ENCODE measurements around the gene GABRA1. TPM values are rescaled to one million over a fixed set of nuclear protein-coding genes. Genes with fewer than 3 reads are reported as not detected.

Gene GABRA1
- total RNA-seq, 3 donors from 2014 or later, result not detected

DNA sequence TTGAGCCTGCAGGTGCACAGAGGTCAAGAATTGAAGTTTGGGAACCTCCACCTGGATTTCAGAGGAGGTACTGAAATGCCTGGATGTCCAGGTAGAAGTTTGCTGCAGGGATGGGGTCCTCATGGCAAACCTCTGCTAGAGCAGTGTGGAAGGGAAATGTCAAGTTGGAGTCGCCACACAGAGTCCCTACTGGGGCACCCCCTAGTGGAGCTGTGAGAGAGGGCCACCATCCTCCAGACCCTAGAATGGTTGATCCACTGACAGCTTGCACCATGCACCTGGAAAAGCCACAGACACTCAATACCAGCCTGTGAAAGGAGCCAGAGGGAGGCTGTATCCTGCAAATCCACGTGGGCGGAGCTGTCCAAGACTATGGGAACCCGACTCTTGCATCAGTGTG, 78.0 kb downstream of the GABRA1 start:
- ATAC-seq, result no peak
- intact Hi-C loops (cut with DNase I, micrococcal nuclease), result no loop called here
- Histone ChIP-seq H3K4me1 (ENCODE audit: low read depth) (no peaks in the 10 kb centered on the region), H3K36me3 (ENCODE audit: low read depth) (no peaks in the 10 kb centered on the region), H3K9me3 (no peaks in the 10 kb centered on the region), H3K4me3 (no peak overlapping the region)
- DNase-seq, result no peak
- TF ChIP-seq, protein P1, sequence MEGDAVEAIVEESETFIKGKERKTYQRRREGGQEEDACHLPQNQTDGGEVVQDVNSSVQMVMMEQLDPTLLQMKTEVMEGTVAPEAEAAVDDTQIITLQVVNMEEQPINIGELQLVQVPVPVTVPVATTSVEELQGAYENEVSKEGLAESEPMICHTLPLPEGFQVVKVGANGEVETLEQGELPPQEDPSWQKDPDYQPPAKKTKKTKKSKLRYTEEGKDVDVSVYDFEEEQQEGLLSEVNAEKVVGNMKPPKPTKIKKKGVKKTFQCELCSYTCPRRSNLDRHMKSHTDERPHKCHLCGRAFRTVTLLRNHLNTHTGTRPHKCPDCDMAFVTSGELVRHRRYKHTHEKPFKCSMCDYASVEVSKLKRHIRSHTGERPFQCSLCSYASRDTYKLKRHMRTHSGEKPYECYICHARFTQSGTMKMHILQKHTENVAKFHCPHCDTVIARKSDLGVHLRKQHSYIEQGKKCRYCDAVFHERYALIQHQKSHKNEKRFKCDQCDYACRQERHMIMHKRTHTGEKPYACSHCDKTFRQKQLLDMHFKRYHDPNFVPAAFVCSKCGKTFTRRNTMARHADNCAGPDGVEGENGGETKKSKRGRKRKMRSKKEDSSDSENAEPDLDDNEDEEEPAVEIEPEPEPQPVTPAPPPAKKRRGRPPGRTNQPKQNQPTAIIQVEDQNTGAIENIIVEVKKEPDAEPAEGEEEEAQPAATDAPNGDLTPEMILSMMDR (IDR thresholded peaks at IDR 0.05), result no peak

DNA sequence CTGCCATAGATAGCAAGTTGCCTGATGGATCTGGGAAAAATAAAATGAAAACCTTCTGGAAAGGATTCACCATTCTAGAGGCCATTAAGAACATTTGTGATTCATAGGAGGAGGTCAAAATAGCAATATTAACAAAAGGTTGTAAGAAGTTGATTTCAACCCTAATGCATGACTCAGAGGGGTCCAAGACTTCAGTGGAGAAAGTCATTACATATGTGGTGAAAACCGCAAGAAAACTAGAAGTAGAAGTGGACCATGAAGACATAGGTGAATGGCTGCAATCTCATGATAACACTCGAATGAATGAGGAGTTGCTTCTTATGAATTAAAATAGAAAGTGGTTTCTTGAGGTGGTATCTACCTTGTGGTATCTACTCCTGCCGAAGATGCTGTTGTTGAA, 86.6 kb downstream of the GABRA1 start:
- H3K4me1 ChIP-seq (ENCODE audit: low read depth), result no peaks in the 10 kb centered on the region
- H3K4me3 ChIP-seq, result no peak overlapping the region
- ATAC-seq, result no peak
- no peaks in the 10 kb centered on the region for H3K9me3 ChIP-seq
- intact Hi-C loops (cut with DNase I, micrococcal nuclease), result no loop called here
- TF ChIP-seq, protein P1 (IDR thresholded peaks at IDR 0.05), result no peak
- no peak for DNase-seq
- no peaks in the 10 kb centered on the region for H3K36me3 ChIP-seq (ENCODE audit: low read depth)

DNA sequence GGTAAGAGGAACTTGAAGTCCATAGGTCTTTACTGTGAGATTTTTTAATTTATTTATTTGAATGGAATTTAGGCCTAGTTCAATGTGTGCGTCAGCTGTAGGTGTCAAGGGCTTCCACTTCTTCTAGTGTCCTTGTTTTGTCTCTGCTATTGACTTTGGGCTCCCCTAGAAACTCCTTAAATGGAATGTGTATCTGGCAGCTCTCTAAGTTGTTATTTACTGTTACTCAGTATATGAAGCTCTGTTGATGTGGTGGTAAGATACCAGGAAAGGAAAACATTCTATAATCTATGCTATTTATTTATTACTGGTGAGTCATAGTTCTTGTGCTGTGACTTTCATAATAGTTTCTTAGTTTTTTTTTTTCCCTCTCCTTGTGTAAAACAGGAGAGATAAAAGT, 97.1 kb downstream of the GABRA1 start:
- ATAC-seq (no peak), DNase-seq (no peak)
- Histone ChIP-seq H3K4me1 (ENCODE audit: low read depth) (no peaks in the 10 kb centered on the region), H3K4me3 (no peak overlapping the region), H3K36me3 (ENCODE audit: low read depth) (no peaks in the 10 kb centered on the region), H3K9me3 (no peaks in the 10 kb centered on the region)
- TF ChIP-seq, protein P1 (IDR thresholded peaks at IDR 0.05), result no peak
- intact Hi-C loops (cut with DNase I, micrococcal nuclease), result no loop called here

DNA sequence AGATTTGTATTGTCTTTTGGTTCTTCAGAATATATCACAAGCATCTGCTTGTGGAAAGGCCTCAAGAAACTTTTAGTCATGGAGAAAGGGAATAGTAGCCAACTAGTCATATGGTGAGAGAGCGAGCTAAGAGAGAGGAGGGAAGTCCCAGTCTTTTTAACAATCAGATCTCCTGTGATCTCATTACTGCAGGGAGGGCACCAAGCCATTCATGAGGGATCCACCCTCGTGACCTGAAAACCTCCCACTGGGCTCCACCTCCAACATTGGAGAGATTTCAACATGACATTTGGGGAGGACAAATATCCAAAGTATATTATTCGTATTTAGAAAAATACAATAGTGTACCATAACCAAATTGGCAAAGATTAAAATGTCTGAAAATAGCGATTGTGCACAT, 99.0 kb downstream of the GABRA1 start:
- no peak overlapping the region for H3K4me3 ChIP-seq
- H3K4me1 ChIP-seq (ENCODE audit: low read depth), result no peaks in the 10 kb centered on the region
- no peaks in the 10 kb centered on the region for H3K36me3 ChIP-seq (ENCODE audit: low read depth)
- ATAC-seq (no peak), DNase-seq (no peak)
- H3K9me3 ChIP-seq, result no peaks in the 10 kb centered on the region
- TF ChIP-seq, protein P1 (IDR thresholded peaks at IDR 0.05), result no peak
- intact Hi-C loops (cut with DNase I, micrococcal nuclease), result no loop called here

Other genes starting within 250 kb of the GABRA1 start
- gene GABRA6, start 162.4 kb upstream of the GABRA1 start, total RNA-seq, result not detected
- gene GABRG2, start 219.7 kb downstream of the GABRA1 start, total RNA-seq, result 1 to 10 TPM in 2 of 3 donors, under 1 TPM in 1; 0.61 to 2.2 (median 1.1) TPM